Esophagus squamous epithelium (tissue), 4 donors: Measurements from ENCODE around the gene PIK3C2B.

ENCODE experiments used
- POLR2A ChIP-seq, 4 donors: fragments of 450-650 bp; IDR thresholded peaks; one replicate each; pipeline ENCODE4 v1.6.1; 2017; ENCODE audit warnings: antibody characterized with exemption in 4 of 4, mild to moderate bottlenecking in 4 of 4, moderate library complexity in 3 of 4
- TF ChIP-seq, protein P1 (sequence below), 6 experiments: fragments of 450-650 bp in 4 of 6; fragments of 200-600 bp in 2 of 6; sonication (generic) in 2 of 6; IDR thresholded peaks; one replicate each; pipeline ENCODE4 v1.5.1; 2016 to 2019; ENCODE audit warnings: antibody characterized with exemption in 6 of 6, mild to moderate bottlenecking in 4 of 6, moderate library complexity in 4 of 6

- TF ChIP-seq, protein P1, sequence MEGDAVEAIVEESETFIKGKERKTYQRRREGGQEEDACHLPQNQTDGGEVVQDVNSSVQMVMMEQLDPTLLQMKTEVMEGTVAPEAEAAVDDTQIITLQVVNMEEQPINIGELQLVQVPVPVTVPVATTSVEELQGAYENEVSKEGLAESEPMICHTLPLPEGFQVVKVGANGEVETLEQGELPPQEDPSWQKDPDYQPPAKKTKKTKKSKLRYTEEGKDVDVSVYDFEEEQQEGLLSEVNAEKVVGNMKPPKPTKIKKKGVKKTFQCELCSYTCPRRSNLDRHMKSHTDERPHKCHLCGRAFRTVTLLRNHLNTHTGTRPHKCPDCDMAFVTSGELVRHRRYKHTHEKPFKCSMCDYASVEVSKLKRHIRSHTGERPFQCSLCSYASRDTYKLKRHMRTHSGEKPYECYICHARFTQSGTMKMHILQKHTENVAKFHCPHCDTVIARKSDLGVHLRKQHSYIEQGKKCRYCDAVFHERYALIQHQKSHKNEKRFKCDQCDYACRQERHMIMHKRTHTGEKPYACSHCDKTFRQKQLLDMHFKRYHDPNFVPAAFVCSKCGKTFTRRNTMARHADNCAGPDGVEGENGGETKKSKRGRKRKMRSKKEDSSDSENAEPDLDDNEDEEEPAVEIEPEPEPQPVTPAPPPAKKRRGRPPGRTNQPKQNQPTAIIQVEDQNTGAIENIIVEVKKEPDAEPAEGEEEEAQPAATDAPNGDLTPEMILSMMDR (IDR thresholded peaks at IDR 0.05), result no peak
- TF ChIP-seq POLR2A (IDR thresholded peaks at IDR 0.05), result no peak
These were observed 10.8 kb downstream of the PIK3C2B start for GRCh38 chr1:204483791-204484190.
